ENCODE measurements around the gene BRINP3.
A peak's percentile ranks its signal among the peaks of the same experiment; 100 is the strongest.

BRINP3 gene

DNA sequence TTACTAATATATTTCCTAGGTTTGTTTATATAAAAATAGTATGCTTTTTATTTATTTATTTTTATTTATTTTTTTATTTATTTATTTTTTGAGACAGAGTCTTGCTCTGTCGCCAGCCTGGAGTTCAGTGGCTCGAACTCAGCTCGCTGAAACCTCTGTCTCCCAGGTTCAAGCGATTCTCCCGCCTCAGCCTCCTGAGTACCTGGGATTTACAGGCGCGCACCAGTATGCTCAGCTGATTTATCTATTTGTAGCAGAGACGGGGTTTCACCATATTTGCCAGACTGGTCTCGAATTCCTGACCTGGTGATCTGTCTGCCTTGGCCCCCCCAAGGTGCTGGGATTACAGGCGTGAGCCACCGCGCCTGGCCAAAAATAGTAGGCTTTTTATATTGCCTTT lies 33.2 kb downstream of the BRINP3 start:
- H3K4me1 ChIP-seq (ENCODE audit: control insufficient read depth, insufficient read depth, low read depth, low read length) = no peaks in the 10 kb centered on the region
- no peak overlapping the region for H2BK12ac ChIP-seq (ENCODE audit: low read length in 2 of 2)
- no peak overlapping the region for H2BK5ac ChIP-seq (ENCODE audit: low read depth, low read length, poor library complexity, severe bottlenecking)
- WGBS = 86% methylated on average over 9 of the region's 12 CpGs
- H2BK120ac ChIP-seq (ENCODE audit: low read depth, low read length) = no peak overlapping the region
- no peak overlapping the region for H4K8ac ChIP-seq (ENCODE audit: low read length)
- H3K36me3 ChIP-seq (ENCODE audit: control insufficient read depth in 1 of 2, insufficient read depth in 2 of 2, low read depth in 1 of 2, low read length in 2 of 2) = no peaks in the 10 kb centered on the region
- H3K9me3 ChIP-seq (ENCODE audit: control insufficient read depth, low read length) = no peaks in the 10 kb centered on the region
- no peak overlapping the region for H3K9ac ChIP-seq (ENCODE audit: low read length)
- H3K4ac ChIP-seq (ENCODE audit: low read depth in 1 of 2, low read length in 2 of 2) = no peak overlapping the region
- no peak overlapping the region for H3K18ac ChIP-seq (ENCODE audit: low read depth in 1 of 2, low read length in 2 of 2)
- H3K79me1 ChIP-seq (replicated peaks; ENCODE audit: low read length, poor library complexity, severe bottlenecking) = no peaks in the 10 kb centered on the region
- H3K14ac ChIP-seq (ENCODE audit: low read length in 2 of 2) = no peak overlapping the region
- no peak overlapping the region for H3K23ac ChIP-seq (ENCODE audit: low read length in 2 of 2)
- H3K4me2 ChIP-seq (ENCODE audit: low read length, poor library complexity, severe bottlenecking) = no peak overlapping the region
- H3K27ac ChIP-seq (ENCODE audit: low read length, poor library complexity, severe bottlenecking) = no peak overlapping the region
- no peak overlapping the region for H2AFZ ChIP-seq (ENCODE audit: low read depth, low read length)
- DNase-seq = no peak
- H2BK15ac ChIP-seq (ENCODE audit: low read depth, poor library complexity, severe bottlenecking) = no peak overlapping the region
- H4K91ac ChIP-seq (ENCODE audit: low read length) = no peak overlapping the region
- no peak overlapping the region for H2AK5ac ChIP-seq (ENCODE audit: low read length, severe bottlenecking)
- H3K27me3 ChIP-seq (ENCODE audit: control insufficient read depth in 1 of 2, insufficient read depth in 1 of 2, low read length in 2 of 2) = no peaks in the 10 kb centered on the region
- no peak overlapping the region for H3K4me3 ChIP-seq (ENCODE audit: insufficient read depth in 1 of 2, low read depth in 1 of 2, low read length in 2 of 2)

DNA sequence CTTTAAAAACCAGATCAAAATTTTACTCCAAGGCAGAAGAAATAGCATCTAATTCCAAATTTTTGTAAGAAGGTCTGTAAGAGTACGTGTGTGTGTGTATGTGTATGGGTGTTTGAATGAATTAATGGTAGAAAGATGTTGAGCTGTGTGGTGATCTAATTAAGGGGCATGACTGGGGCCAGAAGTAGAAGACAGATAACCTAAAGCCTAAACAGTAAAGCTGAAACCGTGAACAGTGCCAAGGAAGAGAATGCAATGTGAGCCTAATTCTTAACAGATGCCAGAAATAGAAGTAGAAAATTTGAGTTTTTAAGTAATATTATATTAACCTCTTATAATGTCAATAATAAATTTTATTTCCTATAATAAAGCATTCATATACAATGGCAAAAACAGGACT lies 38.2 kb downstream of the BRINP3 start:
- Histone ChIP-seq H2BK5ac (ENCODE audit: low read depth, low read length, poor library complexity, severe bottlenecking) (no peak overlapping the region), H3K9ac (ENCODE audit: low read length) (no peak overlapping the region), H3K9me3 (ENCODE audit: control insufficient read depth, low read length) (no peaks in the 10 kb centered on the region), H3K4me1 (ENCODE audit: control insufficient read depth, insufficient read depth, low read depth, low read length) (no peaks in the 10 kb centered on the region), H4K91ac (ENCODE audit: low read length) (no peak overlapping the region), H3K4ac (ENCODE audit: low read depth in 1 of 2, low read length in 2 of 2) (no peak overlapping the region), H3K79me1 (replicated peaks; ENCODE audit: low read length, poor library complexity, severe bottlenecking) (no peaks in the 10 kb centered on the region), H4K8ac (ENCODE audit: low read length) (no peak overlapping the region), H3K4me2 (ENCODE audit: low read length, poor library complexity, severe bottlenecking) (no peak overlapping the region), H3K4me3 (ENCODE audit: insufficient read depth in 1 of 2, low read depth in 1 of 2, low read length in 2 of 2) (no peak overlapping the region), H3K23ac (ENCODE audit: low read length in 2 of 2) (no peak overlapping the region), H2BK120ac (ENCODE audit: low read depth, low read length) (no peak overlapping the region), H2BK12ac (ENCODE audit: low read length in 2 of 2) (no peak overlapping the region), H3K36me3 (ENCODE audit: control insufficient read depth in 1 of 2, insufficient read depth in 2 of 2, low read depth in 1 of 2, low read length in 2 of 2) (no peaks in the 10 kb centered on the region), H3K27me3 (ENCODE audit: control insufficient read depth in 1 of 2, insufficient read depth in 1 of 2, low read length in 2 of 2) (no peaks in the 10 kb centered on the region), H2BK15ac (ENCODE audit: low read depth, poor library complexity, severe bottlenecking) (no peak overlapping the region), H3K14ac (ENCODE audit: low read length in 2 of 2) (no peak overlapping the region), H3K18ac (ENCODE audit: low read depth in 1 of 2, low read length in 2 of 2) (no peak overlapping the region), H2AK5ac (ENCODE audit: low read length, severe bottlenecking) (no peak overlapping the region), H3K27ac (ENCODE audit: low read length, poor library complexity, severe bottlenecking) (no peak overlapping the region), H2AFZ (ENCODE audit: low read depth, low read length) (no peak overlapping the region)
- 75% methylated on average over 2 of the region's 2 CpGs for WGBS
- DNase-seq = no peak

DNA sequence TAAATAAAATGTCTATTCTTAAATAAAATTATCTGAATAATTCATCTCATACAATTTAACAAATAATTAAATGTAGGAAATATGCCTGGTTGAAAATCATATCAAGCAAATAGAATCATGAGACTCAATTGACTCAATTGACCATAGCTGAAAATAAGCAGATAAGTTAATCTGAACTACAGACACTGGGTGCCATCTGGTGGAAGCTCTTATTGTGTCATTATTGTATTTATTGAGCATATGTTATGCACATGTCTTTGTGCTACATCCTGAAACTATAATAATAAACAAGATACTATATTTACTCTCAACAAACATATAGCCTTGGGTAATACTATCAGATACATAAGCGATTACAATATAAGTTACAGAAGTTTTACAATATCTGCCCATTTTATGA lies 41.0 kb downstream of the BRINP3 start:
- Histone ChIP-seq H2BK12ac (ENCODE audit: low read length in 2 of 2) (no peak overlapping the region), H3K4ac (ENCODE audit: low read depth in 1 of 2, low read length in 2 of 2) (no peak overlapping the region), H2AK5ac (ENCODE audit: low read length, severe bottlenecking) (no peak overlapping the region), H2BK15ac (ENCODE audit: low read depth, poor library complexity, severe bottlenecking) (no peak overlapping the region), H3K27me3 (ENCODE audit: control insufficient read depth in 1 of 2, insufficient read depth in 1 of 2, low read length in 2 of 2) (no peaks in the 10 kb centered on the region), H2AFZ (ENCODE audit: low read depth, low read length) (no peak overlapping the region), H3K4me2 (ENCODE audit: low read length, poor library complexity, severe bottlenecking) (no peak overlapping the region), H3K14ac (ENCODE audit: low read length in 2 of 2) (no peak overlapping the region), H3K27ac (ENCODE audit: low read length, poor library complexity, severe bottlenecking) (no peak overlapping the region), H2BK120ac (ENCODE audit: low read depth, low read length) (no peak overlapping the region), H3K79me1 (replicated peaks; ENCODE audit: low read length, poor library complexity, severe bottlenecking) (no peaks in the 10 kb centered on the region), H3K9me3 (ENCODE audit: control insufficient read depth, low read length) (no peaks in the 10 kb centered on the region), H3K4me3 (ENCODE audit: insufficient read depth in 1 of 2, low read depth in 1 of 2, low read length in 2 of 2) (no peak overlapping the region), H4K8ac (ENCODE audit: low read length) (no peak overlapping the region), H2BK5ac (ENCODE audit: low read depth, low read length, poor library complexity, severe bottlenecking) (no peak overlapping the region), H3K4me1 (ENCODE audit: control insufficient read depth, insufficient read depth, low read depth, low read length) (no peaks in the 10 kb centered on the region), H3K9ac (ENCODE audit: low read length) (no peak overlapping the region), H3K23ac (ENCODE audit: low read length in 2 of 2) (no peak overlapping the region), H4K91ac (ENCODE audit: low read length) (no peak overlapping the region), H3K18ac (ENCODE audit: low read depth in 1 of 2, low read length in 2 of 2) (no peak overlapping the region), H3K36me3 (ENCODE audit: control insufficient read depth in 1 of 2, insufficient read depth in 2 of 2, low read depth in 1 of 2, low read length in 2 of 2) (no peaks in the 10 kb centered on the region)
- no CpG with 5 or more reads among the region's 1 CpG for WGBS
- peak; percentile 10 for DNase-seq

DNA sequence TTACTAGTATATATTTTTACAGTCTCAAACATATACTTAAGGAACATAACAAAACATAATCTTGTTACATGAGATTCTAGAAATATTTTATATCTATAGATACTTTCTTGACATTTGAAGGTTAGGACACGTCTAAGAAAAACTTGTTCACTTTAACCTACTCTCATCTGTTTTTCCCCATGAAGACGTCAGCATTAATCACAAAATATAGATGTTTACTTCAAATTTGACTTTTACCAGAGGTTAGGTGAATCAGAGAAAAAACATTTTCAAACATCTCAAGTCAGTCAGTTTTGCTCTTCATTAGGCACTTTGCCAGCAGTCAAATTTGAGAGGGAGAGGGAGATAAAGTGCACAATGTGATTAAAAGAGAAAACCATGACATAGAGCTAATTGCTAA lies 47.7 kb downstream of the BRINP3 start:
- no peak overlapping the region for H3K4me2 ChIP-seq (ENCODE audit: low read length, poor library complexity, severe bottlenecking)
- H2AK5ac ChIP-seq (ENCODE audit: low read length, severe bottlenecking) = no peak overlapping the region
- WGBS = no CpG with 5 or more reads among the region's 2 CpGs
- H3K36me3 ChIP-seq (ENCODE audit: control insufficient read depth in 1 of 2, insufficient read depth in 2 of 2, low read depth in 1 of 2, low read length in 2 of 2) = no peaks in the 10 kb centered on the region
- H3K14ac ChIP-seq (ENCODE audit: low read length in 2 of 2) = no peak overlapping the region
- no peaks in the 10 kb centered on the region for H3K9me3 ChIP-seq (ENCODE audit: control insufficient read depth, low read length)
- no peaks in the 10 kb centered on the region for H3K4me1 ChIP-seq (ENCODE audit: control insufficient read depth, insufficient read depth, low read depth, low read length)
- DNase-seq = no peak
- no peak overlapping the region for H3K23ac ChIP-seq (ENCODE audit: low read length in 2 of 2)
- no peak overlapping the region for H2BK12ac ChIP-seq (ENCODE audit: low read length in 2 of 2)
- no peak overlapping the region for H2BK15ac ChIP-seq (ENCODE audit: low read depth, poor library complexity, severe bottlenecking)
- no peaks in the 10 kb centered on the region for H3K27me3 ChIP-seq (ENCODE audit: control insufficient read depth in 1 of 2, insufficient read depth in 1 of 2, low read length in 2 of 2)
- no peak overlapping the region for H3K18ac ChIP-seq (ENCODE audit: low read depth in 1 of 2, low read length in 2 of 2)
- no peak overlapping the region for H4K8ac ChIP-seq (ENCODE audit: low read length)
- H4K91ac ChIP-seq (ENCODE audit: low read length) = no peak overlapping the region
- no peak overlapping the region for H2BK120ac ChIP-seq (ENCODE audit: low read depth, low read length)
- no peak overlapping the region for H3K4ac ChIP-seq (ENCODE audit: low read depth in 1 of 2, low read length in 2 of 2)
- H2AFZ ChIP-seq (ENCODE audit: low read depth, low read length) = no peak overlapping the region
- H3K27ac ChIP-seq (ENCODE audit: low read length, poor library complexity, severe bottlenecking) = no peak overlapping the region
- H3K79me1 ChIP-seq (replicated peaks; ENCODE audit: low read length, poor library complexity, severe bottlenecking) = no peaks in the 10 kb centered on the region
- no peak overlapping the region for H3K9ac ChIP-seq (ENCODE audit: low read length)
- H2BK5ac ChIP-seq (ENCODE audit: low read depth, low read length, poor library complexity, severe bottlenecking) = no peak overlapping the region
- H3K4me3 ChIP-seq (ENCODE audit: insufficient read depth in 1 of 2, low read depth in 1 of 2, low read length in 2 of 2) = no peak overlapping the region
